Measurements from ENCODE around the gene BEST1. TPM values are rescaled to one million over a fixed set of nuclear protein-coding genes. Genes with fewer than 3 reads are reported as not detected.
A peak's percentile ranks its signal among the peaks of the same experiment; 100 is the strongest.

BEST1 gene
- total RNA-seq, 1 donor from 2014 or later: 2.1 TPM

DNA sequence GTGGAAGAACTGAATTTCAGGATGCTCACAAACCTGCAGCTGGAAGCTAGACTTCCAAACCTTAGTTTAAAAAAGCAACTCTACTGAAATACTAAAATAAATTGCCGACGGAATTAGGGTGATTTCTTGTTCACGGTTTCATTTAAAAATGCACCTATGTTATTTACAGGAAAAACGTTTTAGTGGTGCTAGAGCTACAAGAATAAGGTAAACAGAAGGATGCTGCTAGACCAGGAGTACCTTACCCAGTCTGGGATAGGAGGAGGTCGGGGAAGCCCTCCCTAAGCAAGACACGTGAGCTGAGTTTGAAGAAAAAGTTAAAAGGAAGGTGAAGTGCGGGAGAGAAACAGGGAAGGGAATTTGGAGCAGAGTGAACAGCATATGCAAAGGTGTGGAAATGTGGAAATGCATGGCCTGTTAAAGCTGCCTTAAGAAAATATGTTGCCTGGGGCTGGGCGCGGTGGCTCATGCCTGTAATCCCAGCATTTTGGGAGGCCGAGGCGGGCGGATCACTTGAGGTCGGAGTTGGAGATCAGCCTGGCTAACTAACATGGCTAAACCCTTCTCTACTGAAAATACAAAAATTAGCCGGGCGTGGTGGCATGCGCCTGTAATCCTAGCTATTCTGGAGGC is 18.7 kb downstream of the BEST1 start:
- Histone ChIP-seq H3K4me1 (ENCODE audit: control insufficient read depth in 3 of 3, insufficient read depth in 3 of 3, low read length in 3 of 3) (peaks cover 54 to 66% (median 56%) of the 10 kb centered on the region in 3 donors), H3K9me3 (ENCODE audit: control insufficient read depth in 3 of 3, low read length in 3 of 3) (no peaks in the 10 kb centered on the region), H3K9ac (ENCODE audit: low read depth in 1 of 3, low read length in 3 of 3) (peak overlapping the region; percentile 82 to 94 (median 85)), H3K27ac (ENCODE audit: low read depth, low read length) (peak overlapping the region; percentile 97), H3K36me3 (ENCODE audit: control insufficient read depth in 3 of 3, insufficient read depth in 3 of 3, low read length in 3 of 3) (peaks cover 9 to 18% (median 18%) of the 10 kb centered on the region in 3 donors), H3K4me3 (ENCODE audit: low read length in 3 of 3) (peak overlapping the region; percentile 80 to 90 (median 87)), H3K27me3 (ENCODE audit: control insufficient read depth in 3 of 3, insufficient read depth in 3 of 3, low read length in 3 of 3) (no peaks in the 10 kb centered on the region)

DNA sequence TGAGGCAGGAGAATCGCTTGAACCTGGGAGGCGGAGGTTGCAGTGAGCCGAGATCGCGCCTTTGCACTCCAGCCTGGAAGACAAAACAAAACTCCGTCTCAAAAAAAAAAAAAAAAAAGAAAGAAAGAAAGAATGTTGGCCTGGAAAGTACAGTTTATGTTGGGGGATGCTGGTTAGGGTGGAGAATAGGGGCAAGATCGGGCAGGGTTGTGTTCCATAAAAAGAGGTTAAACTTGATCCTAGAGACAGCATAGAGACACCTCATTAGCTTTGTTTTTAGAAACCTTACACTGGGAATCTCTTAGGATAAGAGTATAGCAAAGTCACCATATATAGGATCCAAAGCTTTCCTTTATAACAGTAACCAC is 19.2 kb downstream of the BEST1 start:
- Histone ChIP-seq H3K4me3 (ENCODE audit: low read length in 3 of 3) (no peak overlapping the region), H3K9ac (ENCODE audit: low read depth in 1 of 3, low read length in 3 of 3) (no peak overlapping the region), H3K27ac (ENCODE audit: low read depth, low read length) (peak overlapping the region; percentile 87), H3K4me1 (ENCODE audit: control insufficient read depth in 3 of 3, insufficient read depth in 3 of 3, low read length in 3 of 3) (peaks cover 55 to 65% (median 56%) of the 10 kb centered on the region in 3 donors), H3K27me3 (ENCODE audit: control insufficient read depth in 3 of 3, insufficient read depth in 3 of 3, low read length in 3 of 3) (no peaks in the 10 kb centered on the region), H3K36me3 (ENCODE audit: control insufficient read depth in 3 of 3, insufficient read depth in 3 of 3, low read length in 3 of 3) (peaks cover 5 to 13% (median 13%) of the 10 kb centered on the region in 3 donors), H3K9me3 (ENCODE audit: control insufficient read depth in 3 of 3, low read length in 3 of 3) (no peaks in the 10 kb centered on the region)

DNA sequence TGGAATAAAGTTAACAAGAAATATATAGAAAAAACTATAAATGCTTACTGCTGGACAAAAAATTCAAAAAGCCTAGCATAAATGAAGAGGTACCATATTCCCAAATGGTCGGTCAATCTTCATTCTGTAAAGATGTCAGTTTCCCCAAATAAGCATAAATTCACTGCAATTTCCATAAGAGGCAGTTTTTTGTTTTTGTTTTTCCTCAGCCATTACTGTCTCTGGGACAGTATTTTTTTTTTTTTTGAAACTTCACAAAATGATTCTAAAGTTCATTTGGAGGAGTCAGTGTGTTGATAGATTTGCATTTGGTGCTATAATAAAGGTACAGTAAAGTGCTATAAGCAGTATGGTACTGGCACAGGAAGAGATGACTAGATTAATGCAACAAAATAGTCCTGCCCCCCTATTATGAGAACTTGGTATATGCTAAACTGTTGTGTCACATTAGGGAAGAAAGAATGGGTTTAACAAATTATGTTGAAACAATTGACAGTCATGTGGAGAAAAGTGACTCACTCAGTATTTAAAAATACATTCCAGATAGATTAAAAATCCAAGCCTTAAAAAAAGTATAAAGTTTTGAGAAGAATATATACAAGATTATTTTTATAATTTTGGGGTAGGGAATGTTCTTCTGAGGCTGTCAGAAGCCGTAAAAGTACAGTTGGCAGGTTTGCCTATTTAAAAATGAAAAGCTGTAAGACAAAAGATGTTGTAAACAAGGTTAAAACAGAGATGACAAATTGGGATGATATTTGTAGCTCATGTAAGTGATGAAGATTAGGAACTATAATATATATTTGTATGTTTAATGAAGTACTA is 19.9 kb downstream of the BEST1 start:
- H3K9me3 ChIP-seq (ENCODE audit: control insufficient read depth in 3 of 3, low read length in 3 of 3): no peaks in the 10 kb centered on the region
- no peak overlapping the region for H3K4me3 ChIP-seq (ENCODE audit: low read length in 3 of 3)
- peak overlapping the region; percentile 87 for H3K27ac ChIP-seq (ENCODE audit: low read depth, low read length)
- no peaks in the 10 kb centered on the region for H3K27me3 ChIP-seq (ENCODE audit: control insufficient read depth in 3 of 3, insufficient read depth in 3 of 3, low read length in 3 of 3)
- H3K36me3 ChIP-seq (ENCODE audit: control insufficient read depth in 3 of 3, insufficient read depth in 3 of 3, low read length in 3 of 3): peaks cover 2 to 7% (median 6%) of the 10 kb centered on the region in 3 donors
- H3K4me1 ChIP-seq (ENCODE audit: control insufficient read depth in 3 of 3, insufficient read depth in 3 of 3, low read length in 3 of 3): peaks cover 50 to 61% (median 53%) of the 10 kb centered on the region in 3 donors
- H3K9ac ChIP-seq (ENCODE audit: low read depth in 1 of 3, low read length in 3 of 3): peak overlapping the region in 1 of 3 donors; percentile 6

DNA sequence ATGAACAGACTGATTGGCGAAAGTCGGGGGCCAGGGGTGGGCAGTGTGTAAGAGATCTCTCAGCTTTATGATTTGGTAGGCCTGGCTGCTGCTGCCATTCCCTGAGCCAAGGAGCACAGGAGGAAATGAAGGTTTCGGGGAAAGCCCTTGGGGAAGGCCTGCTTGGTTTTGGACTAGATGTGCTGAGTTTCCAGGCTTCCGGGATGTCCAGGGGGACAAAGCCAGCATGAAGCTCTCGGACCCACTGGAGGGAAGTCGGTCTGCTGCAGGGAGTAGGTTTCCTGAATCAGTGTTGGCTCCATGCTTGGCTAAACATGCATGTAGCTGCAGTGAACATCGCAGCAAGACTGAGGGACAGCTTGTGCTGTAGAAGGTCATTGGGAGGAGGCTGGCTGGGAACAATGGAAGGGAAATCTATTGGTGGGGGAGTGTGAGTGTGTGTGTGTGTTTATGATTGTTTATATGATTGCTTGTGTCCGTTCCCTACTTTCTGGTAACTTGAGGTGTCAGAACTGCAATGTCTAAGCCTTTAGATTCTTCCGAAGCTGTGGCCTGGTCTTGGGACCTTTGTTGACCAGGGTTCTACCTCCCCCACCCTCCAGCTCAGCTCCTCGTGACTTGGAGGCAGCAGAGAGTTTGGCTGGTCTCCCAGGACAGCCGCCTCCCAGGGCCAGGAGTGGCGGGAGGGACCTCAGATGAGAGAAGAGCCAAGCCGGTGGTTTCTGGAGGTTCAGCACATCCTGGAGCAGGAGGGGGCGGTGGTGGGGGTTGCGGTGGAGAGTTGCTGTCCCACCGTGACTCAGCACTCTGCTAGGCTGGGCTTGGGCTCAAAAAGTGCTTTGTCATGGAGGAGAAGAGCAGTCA is 21.3 kb downstream of the BEST1 start:
- peaks cover 0 to 3% (median 1%) of the 10 kb centered on the region in 3 donors for H3K36me3 ChIP-seq (ENCODE audit: control insufficient read depth in 3 of 3, insufficient read depth in 3 of 3, low read length in 3 of 3)
- H3K27me3 ChIP-seq (ENCODE audit: control insufficient read depth in 3 of 3, insufficient read depth in 3 of 3, low read length in 3 of 3): no peaks in the 10 kb centered on the region
- peak overlapping the region; percentile 5 to 66 (median 41) for H3K4me3 ChIP-seq (ENCODE audit: low read length in 3 of 3)
- peak overlapping the region; percentile 51 to 79 (median 69) for H3K9ac ChIP-seq (ENCODE audit: low read depth in 1 of 3, low read length in 3 of 3)
- H3K4me1 ChIP-seq (ENCODE audit: control insufficient read depth in 3 of 3, insufficient read depth in 3 of 3, low read length in 3 of 3): peaks cover 44 to 66% (median 52%) of the 10 kb centered on the region in 3 donors
- H3K9me3 ChIP-seq (ENCODE audit: control insufficient read depth in 3 of 3, low read length in 3 of 3): no peaks in the 10 kb centered on the region
- H3K27ac ChIP-seq (ENCODE audit: low read depth, low read length): peak overlapping the region; percentile 87

DNA sequence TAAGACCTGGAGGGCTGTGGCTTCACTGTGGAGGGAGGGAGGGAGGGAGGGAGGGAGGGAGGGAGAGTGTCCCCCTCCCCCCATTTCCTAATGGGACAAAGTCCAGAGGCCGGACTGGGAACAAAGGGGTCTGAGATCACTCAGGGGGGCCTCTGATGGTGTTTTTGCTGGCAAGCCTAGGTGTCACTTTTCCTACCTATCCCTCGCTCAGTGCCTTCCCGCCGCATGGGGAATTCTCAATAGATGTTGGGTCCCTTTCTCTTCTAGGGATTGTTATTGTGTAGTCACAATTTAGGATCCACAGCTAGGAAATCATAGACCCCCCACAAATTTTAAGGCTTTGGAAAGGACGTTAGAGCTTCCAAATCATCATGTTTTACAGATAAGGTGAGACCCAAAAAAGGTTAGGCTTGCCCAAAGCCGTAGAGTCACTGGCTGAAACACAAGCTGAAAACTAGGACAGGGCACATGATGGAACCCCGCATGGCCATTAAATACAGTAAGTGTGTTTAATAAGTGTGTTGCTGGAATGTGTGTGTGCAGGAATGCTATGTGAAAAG is 22.0 kb downstream of the BEST1 start:
- Histone ChIP-seq H3K4me1 (ENCODE audit: control insufficient read depth in 3 of 3, insufficient read depth in 3 of 3, low read length in 3 of 3) (peaks cover 44 to 62% (median 52%) of the 10 kb centered on the region in 3 donors), H3K9me3 (ENCODE audit: control insufficient read depth in 3 of 3, low read length in 3 of 3) (no peaks in the 10 kb centered on the region), H3K27me3 (ENCODE audit: control insufficient read depth in 3 of 3, insufficient read depth in 3 of 3, low read length in 3 of 3) (no peaks in the 10 kb centered on the region), H3K4me3 (ENCODE audit: low read length in 3 of 3) (peak overlapping the region; percentile 3 to 31 (median 27)), H3K9ac (ENCODE audit: low read depth in 1 of 3, low read length in 3 of 3) (peak overlapping the region in 2 of 3 donors; percentile 0 to 50), H3K36me3 (ENCODE audit: control insufficient read depth in 3 of 3, insufficient read depth in 3 of 3, low read length in 3 of 3) (no peaks in the 10 kb centered on the region), H3K27ac (ENCODE audit: low read depth, low read length) (peak overlapping the region; percentile 87)

DNA sequence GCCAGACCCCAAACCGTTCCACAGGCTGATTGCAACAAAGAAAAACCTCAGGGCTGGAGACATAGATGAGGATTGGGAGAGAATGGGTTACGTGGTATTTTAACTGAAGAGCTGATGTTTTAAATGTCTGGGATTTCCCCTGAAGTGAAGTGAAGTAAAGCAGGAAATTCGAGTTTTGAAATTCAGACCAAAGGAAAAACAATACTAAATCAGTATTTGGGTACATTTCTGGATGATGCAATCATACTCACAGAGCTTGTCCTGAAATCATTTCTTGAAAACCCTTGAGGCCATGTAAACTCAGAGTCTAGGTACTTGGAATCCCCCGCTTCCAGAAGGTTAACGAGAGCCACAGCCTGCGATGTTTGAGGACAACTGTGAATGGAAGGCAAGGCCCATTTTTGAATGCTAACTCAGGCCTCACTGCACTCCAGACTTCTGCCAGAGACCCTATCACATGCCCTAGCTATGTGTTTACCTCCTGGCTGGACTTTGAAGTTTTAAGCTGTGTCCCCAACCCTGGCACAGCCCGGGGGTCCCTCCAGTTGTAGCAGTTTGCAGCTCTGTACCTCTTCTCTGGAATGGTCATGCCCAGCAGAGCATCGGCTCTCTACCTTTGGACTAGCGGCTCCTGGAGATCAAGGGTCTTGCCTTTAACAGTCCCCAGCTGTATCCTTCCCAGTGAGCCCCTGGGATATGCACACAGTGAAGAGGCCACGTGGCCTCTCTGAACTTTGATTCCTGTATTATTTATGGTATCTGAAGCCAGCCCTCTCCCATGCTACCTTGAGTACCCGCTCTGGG is 22.7 kb downstream of the BEST1 start:
- Histone ChIP-seq H3K9ac (ENCODE audit: low read depth in 1 of 3, low read length in 3 of 3) (peak overlapping the region in 2 of 3 donors; percentile 17 to 50), H3K36me3 (ENCODE audit: control insufficient read depth in 3 of 3, insufficient read depth in 3 of 3, low read length in 3 of 3) (no peaks in the 10 kb centered on the region), H3K27me3 (ENCODE audit: control insufficient read depth in 3 of 3, insufficient read depth in 3 of 3, low read length in 3 of 3) (no peaks in the 10 kb centered on the region), H3K4me1 (ENCODE audit: control insufficient read depth in 3 of 3, insufficient read depth in 3 of 3, low read length in 3 of 3) (peaks cover 44 to 62% (median 52%) of the 10 kb centered on the region in 3 donors), H3K27ac (ENCODE audit: low read depth, low read length) (peak overlapping the region; percentile 87), H3K9me3 (ENCODE audit: control insufficient read depth in 3 of 3, low read length in 3 of 3) (no peaks in the 10 kb centered on the region), H3K4me3 (ENCODE audit: low read length in 3 of 3) (peak overlapping the region in 2 of 3 donors; percentile 3 to 27)

DNA sequence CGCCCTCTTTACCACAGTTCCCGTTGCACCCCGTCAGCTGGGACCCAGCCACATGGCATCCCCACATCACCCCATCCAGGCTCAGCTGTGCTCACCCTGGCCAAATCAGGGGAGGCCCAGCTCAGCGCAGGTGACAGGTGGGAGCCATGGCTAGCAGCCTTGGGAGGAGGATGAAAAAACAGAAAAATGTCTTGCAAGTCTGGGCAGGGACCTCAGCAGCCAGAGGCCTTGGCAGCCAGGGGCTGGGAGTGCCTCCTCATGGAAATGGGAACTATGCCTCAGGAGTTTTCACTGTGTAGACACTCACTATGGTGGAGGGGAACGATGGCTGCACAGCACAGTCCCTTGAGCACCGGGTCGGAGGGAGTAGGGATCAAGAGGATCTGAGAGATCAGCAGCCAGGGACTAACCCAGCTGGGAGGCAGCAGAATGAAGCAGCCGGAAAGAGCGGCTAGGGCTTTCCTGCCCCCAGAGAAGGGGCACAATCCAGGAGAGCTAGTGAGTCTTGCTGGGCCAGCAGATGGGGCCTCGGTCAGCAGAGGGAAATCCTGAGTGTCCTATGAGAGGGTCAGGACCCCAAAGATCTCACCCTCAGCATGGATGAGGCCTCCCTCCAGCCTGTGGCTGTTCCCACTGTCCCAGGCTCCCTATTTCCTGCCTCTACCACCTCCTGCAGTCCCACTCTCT is 23.5 kb downstream of the BEST1 start:
- Histone ChIP-seq H3K36me3 (ENCODE audit: control insufficient read depth in 3 of 3, insufficient read depth in 3 of 3, low read length in 3 of 3) (no peaks in the 10 kb centered on the region), H3K4me3 (ENCODE audit: low read length in 3 of 3) (no peak overlapping the region), H3K27ac (ENCODE audit: low read depth, low read length) (peak overlapping the region; percentile 87), H3K9me3 (ENCODE audit: control insufficient read depth in 3 of 3, low read length in 3 of 3) (no peaks in the 10 kb centered on the region), H3K9ac (ENCODE audit: low read depth in 1 of 3, low read length in 3 of 3) (peak overlapping the region in 1 of 3 donors; percentile 17), H3K4me1 (ENCODE audit: control insufficient read depth in 3 of 3, insufficient read depth in 3 of 3, low read length in 3 of 3) (peaks cover 40 to 61% (median 48%) of the 10 kb centered on the region in 3 donors), H3K27me3 (ENCODE audit: control insufficient read depth in 3 of 3, insufficient read depth in 3 of 3, low read length in 3 of 3) (no peaks in the 10 kb centered on the region)

DNA sequence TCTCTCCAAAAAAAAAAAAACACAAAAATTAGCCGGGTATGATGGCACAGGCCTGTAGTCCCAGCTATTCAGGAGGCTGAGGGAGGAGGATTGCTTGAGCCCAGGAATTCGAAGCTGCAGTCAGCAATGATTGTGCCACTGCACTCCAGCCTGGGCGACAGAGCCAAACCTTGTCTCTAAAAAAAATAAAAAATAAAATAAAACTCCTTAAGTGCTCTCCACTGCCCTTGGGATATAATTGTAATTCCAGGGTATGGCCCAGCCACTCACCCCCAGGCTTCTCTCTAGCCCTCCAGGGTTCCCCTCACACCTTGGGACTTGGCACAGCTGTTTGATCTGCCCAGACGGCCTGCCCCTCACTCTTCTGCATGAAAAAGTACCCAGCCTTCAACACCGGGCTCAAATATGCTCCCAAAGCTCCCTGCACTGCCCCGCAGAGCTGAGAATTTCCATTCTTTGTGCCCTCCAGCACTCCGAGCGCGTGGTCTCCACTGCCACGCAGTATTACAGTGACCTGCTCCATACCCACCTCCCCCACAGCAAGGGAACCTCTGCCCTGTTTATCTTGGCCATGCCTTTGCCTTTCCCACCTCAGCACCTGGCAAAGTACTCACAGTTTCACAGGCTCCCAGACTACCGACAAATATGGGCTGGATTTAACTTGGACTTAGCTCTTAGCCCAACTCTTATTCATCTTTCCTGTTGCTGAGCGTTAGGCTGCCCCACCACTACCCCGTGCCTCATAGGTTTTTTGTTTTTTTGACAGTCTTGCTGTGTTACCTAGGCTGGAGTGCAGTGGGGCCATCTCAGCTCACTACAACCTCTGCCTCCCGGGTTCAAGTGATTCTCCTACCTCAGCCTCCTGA is 24.8 kb downstream of the BEST1 start:
- Histone ChIP-seq H3K36me3 (ENCODE audit: control insufficient read depth in 3 of 3, insufficient read depth in 3 of 3, low read length in 3 of 3) (no peaks in the 10 kb centered on the region), H3K4me1 (ENCODE audit: control insufficient read depth in 3 of 3, insufficient read depth in 3 of 3, low read length in 3 of 3) (peaks cover 41 to 57% (median 45%) of the 10 kb centered on the region in 3 donors), H3K27ac (ENCODE audit: low read depth, low read length) (no peak overlapping the region), H3K9me3 (ENCODE audit: control insufficient read depth in 3 of 3, low read length in 3 of 3) (no peaks in the 10 kb centered on the region), H3K9ac (ENCODE audit: low read depth in 1 of 3, low read length in 3 of 3) (no peak overlapping the region), H3K4me3 (ENCODE audit: low read length in 3 of 3) (no peak overlapping the region), H3K27me3 (ENCODE audit: control insufficient read depth in 3 of 3, insufficient read depth in 3 of 3, low read length in 3 of 3) (no peaks in the 10 kb centered on the region)
